HG03354 (cell line): ENCODE data around the gene DYNLT5.
"Not testable (repeated sequence)": the region's sequence is repeated elsewhere in the genome, so short reads cannot be mapped to it uniquely, and the experiment has no call there.

Experiments
- ATAC-seq: cut with Tn5 transposase; IDR thresholded peaks from one replicate; pipeline ENCODE4 v1.9.1; 2021; ENCODE audit warnings: mild to moderate bottlenecking; ENCODE audit not compliant: unreplicated experiment, poor library complexity, severe bottlenecking

DYNLT5 gene

DNA sequence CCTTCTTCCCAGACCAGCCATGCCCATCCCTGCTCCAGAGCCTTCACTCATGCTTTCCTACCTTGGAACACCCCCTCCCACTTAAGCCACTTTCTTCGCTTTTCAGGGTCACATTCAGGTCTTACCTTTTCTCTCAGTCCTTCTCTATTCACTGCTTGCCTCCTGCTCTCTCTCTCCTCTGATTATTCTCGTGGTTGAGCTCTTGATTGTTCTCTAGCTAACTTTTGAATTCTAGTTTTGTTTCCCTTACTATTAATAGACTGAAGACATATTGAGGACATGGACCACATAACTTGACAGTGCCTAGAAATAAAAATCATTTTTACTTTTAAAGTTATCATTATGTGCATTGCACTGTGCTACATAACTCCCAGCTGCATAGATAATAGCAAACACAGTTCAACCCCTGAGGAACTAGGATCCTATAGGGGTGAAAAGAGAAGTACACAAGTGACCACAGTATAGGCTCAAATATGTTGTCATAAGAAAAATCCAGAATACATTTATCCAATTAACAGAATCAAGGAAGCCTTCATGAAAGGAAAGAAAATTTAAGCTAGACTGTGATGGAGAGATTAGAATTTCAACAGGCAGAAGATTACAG, 27.3 kb downstream of the DYNLT5 start:
- ATAC-seq: no peak

DNA sequence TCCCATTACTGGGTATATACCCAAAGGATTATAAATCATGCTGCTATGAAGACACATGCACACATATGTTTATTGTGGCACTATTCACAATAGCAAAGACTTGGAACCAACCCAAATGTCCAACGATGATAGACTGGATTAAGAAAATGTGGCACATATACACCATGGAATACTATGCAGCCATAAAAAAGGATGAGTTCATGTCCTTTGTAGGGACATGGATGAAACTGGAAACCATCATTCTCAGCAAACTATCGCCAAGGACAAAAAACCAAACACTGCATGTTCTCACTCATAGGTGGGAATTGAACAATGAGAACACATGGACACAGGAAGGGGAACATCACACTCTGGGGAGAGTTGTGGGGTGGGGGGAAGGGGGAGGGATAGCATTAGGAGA, 33.5 kb downstream of the DYNLT5 start:
- not testable (repeated sequence) for ATAC-seq

DNA sequence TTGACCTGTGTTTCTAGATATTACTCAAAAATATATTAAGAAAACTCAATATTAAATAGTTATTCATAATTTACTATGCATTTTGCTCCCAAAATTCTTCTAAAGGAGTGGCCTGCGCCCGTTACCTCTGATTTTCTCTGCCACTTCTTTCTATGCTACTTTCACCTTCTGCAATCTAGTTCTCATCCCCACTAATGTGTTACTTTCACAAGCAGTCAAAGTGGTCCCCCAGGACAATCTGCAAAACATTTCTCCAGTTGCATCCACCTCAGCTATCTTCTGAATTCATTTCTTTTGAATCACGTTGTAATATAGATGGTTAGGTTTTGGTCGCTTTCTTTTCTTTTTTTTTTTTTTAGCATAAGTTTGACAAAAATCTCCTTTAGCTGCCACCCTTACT, 35.4 kb downstream of the DYNLT5 start:
- no peak for ATAC-seq

DNA sequence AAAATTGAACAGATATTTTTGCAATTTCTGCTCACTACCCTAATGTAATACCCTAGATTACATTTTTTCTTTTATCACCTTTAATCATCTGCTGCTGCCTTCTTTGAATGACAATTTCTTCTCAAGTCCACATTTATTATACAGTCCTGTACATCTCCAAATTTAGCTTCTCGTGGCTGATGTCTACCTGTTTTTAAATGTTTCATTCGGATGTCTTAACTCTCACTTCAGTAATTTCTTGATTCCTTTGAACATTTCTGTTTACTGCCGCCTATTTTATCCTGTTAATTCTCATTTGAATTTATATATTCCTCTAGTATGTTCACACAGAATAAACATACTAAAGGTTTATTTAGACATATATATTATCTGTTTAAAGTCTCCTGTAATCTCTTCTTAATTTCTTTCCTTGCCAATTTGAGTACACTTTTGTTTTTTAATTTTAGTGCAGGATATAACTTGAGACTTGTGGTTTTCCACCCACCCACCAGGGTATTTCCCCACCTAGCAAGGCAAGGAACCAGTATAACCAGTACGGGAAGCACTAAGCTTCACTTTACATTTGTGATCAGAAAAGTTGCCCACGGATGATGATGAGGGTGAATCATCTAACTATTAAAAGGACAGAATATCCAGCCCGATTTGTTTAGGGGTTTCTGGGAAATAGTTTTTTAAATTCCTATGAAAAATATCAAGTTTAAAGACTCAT, 36.1 kb downstream of the DYNLT5 start:
- ATAC-seq: peak; percentile 75

DNA sequence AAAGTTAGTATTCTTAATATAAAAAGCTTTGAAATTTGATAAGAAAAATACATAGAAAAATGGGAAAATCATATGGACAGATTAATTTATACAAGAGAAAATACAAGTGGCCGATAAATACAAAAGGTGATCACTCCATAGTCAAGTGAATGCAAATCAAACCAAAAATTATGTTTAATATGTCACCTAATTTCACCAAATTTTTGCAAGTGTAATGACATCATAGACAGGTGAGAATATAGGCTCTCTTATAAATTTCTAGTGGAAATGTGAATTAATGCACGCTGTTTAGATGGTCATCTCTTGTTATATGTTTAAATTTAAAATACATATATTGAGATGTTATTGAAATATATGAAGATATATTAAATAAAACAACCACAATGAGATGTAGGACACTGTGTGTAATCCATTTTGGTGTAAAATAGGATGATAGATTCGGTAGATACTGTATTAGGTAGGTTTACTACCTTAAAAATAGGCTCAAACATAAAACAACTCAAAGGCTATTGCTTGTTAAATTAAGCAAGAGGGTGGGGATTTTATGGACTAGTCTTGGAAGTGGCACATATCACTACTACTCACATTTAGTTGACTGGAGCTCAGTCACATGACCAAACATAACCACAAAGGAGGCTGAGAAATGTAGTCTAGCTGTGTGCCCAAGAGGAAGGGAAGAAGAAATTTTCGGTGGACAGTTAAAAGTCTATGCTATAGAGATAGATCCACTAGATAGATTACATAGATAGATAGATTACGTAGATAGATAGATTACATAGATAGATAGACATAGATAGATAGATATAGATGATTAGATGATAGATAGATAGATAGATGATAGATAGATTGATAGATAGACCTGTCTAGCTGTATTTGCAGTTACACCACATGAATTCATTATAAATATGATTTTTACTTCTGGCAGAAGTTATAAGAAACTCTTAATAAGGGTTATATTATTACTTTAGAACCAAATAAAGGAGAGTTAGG, 39.7 kb downstream of the DYNLT5 start:
- no peak for ATAC-seq

DNA sequence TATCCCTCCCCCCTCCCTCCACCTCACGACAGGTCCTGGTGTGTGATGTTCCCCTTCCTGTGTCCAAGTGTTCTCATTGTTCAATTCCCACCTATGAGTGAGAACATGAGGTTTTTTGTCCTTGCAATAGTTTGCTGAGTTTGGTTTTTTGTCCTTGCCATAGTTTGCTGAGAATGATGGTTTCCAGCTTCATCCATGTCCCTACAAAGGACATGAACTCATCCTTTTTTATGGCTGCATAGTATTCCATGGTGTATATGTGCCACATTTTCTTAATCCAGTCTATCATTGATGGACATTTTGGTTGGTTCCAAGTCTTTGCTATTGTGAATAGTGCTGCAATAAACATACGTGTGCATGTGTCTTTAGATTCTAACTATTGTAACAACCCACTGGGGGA, 43.6 kb downstream of the DYNLT5 start:
- not testable (repeated sequence) for ATAC-seq

DNA sequence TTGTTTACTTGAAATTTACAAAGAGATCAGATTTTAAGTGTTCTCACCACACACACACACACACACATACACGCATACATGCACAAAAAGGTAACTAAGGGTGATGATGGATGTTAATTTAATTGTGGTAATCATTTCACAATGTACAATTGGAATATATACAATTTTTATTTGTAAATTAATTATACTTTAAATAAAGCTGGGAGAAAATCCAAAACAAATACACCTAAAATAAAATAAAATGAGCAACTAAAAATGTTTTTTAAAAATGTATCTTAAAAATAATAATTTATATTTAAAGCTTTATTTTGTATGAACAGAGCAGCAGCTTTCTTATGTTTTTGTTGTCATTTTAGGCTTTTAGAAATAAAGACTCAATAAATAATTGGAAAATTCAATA, 57.0 kb downstream of the DYNLT5 start:
- ATAC-seq: no peak

DNA sequence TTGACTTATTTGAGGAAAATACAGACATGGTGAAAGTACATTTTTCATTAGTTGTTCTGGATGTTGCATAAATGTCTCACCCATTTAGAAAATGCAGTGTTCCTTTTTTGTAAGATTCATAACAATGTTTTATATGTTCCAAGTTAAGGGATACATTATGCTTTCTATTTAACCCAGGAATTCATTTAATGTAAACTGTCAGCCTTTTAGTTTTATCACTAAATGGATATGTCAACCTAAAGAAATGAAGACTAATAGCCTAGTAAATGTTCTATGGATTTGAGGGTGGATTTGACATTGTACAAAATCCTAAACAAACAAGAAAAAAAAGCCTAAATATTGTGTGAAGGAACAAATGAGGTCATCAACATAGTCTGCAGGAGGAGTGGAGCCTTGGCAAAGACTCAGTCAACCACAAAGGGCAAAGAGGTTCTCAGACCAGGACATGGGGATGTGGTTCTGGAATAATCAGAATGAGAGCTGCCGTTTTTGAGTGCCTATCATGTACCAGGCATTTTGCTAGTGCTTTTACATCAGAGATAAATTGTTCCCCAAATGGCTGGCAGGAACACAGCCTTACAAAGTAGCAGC, 57.6 kb downstream of the DYNLT5 start:
- ATAC-seq: no peak

DNA sequence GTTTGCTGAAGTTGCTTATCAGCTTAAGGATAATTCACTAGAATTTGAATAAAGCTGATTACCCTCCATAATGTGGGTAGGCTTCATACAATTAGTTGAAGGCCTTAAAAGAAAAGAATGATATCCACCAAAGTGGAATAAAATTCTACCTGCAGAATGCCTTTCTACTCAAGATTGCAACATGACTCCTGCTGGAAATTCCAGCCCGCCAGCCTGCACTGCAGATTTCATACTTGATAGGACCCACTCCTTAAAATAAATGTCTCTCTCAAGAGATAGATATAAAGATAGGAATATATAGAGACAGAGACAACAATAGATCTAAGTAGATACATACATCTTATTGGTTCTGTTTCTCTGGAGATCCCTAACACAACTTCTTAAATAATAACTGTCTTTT, 72.5 kb downstream of the DYNLT5 start:
- ATAC-seq: no peak
